Measurements from ENCODE around the gene ARL15. TPM values are rescaled to one million over a fixed set of nuclear protein-coding genes. Genes with fewer than 3 reads are reported as not detected.

ARL15 gene
- polyA plus RNA-seq, 1 of the 3 experiments (the other 2 are of a cell fraction) = 6.4 TPM

- H3F3A ChIP-seq (replicated peaks; ENCODE audit: insufficient read depth) = peaks cover 3% of the 10 kb centered on the region
- TF ChIP-seq, protein P1, sequence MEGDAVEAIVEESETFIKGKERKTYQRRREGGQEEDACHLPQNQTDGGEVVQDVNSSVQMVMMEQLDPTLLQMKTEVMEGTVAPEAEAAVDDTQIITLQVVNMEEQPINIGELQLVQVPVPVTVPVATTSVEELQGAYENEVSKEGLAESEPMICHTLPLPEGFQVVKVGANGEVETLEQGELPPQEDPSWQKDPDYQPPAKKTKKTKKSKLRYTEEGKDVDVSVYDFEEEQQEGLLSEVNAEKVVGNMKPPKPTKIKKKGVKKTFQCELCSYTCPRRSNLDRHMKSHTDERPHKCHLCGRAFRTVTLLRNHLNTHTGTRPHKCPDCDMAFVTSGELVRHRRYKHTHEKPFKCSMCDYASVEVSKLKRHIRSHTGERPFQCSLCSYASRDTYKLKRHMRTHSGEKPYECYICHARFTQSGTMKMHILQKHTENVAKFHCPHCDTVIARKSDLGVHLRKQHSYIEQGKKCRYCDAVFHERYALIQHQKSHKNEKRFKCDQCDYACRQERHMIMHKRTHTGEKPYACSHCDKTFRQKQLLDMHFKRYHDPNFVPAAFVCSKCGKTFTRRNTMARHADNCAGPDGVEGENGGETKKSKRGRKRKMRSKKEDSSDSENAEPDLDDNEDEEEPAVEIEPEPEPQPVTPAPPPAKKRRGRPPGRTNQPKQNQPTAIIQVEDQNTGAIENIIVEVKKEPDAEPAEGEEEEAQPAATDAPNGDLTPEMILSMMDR (IDR thresholded peaks at IDR 0.05) = peak; percentile 74
- TF ChIP-seq PBX3 (IDR thresholded peaks at IDR 0.05) (no peak), EZH2phosphoT487 (IDR thresholded peaks at IDR 0.05; ENCODE audit: borderline replicate concordance, low read depth) (no peak), RAD21 (IDR thresholded peaks at IDR 0.05; ENCODE audit: low read length) (peak; percentile 63)
- H3K9ac ChIP-seq = no peak overlapping the region
- H3K36me3 ChIP-seq (replicated peaks in 1 of 2; ENCODE audit: control insufficient read depth in 1 of 2, insufficient read depth in 2 of 2, low read length in 1 of 2) = no peaks in the 10 kb centered on the region
- peak; percentile 11 for DNase-seq
- ChIA-PET POLR2A (no interaction called here), CTCF (interaction anchor here (0.8 to 2.8 kb wide), 29 partner anchors 9 to 1111 kb away, joined by 3 to 13 read pairs (median 4); partner anchors contain the start of gene FST)
- H3K27me3 ChIP-seq (ENCODE audit: insufficient read depth) = no peaks in the 10 kb centered on the region
- H3K4me1 ChIP-seq (ENCODE audit: control insufficient read depth in 1 of 2, insufficient read depth in 2 of 2, low read depth in 1 of 2, low read length in 1 of 2) = no peaks in the 10 kb centered on the region; a peak in 1 of 4 replicates
- no peaks in the 10 kb centered on the region for H3K79me2 ChIP-seq (ENCODE audit: insufficient read depth)
- peak overlapping the region; percentile 73; the same call in 1 of the 2 replicates for H3K4me2 ChIP-seq
- H2AFZ ChIP-seq (ENCODE audit: low read depth) = peak overlapping the region; percentile 61
- H3K9me2 ChIP-seq = no peaks in the 10 kb centered on the region
- peak overlapping the region in 1 of 2 experiments; percentile 38; a peak in 1 of 4 replicates for H3K4me3 ChIP-seq (ENCODE audit: low read depth in 2 of 2, low read length in 1 of 2)
- WGBS (ENCODE audit: low lambda C conversion rate) = 55% methylated on average over 2 of the region's 2 CpGs
- no peaks in the 10 kb centered on the region for H4K20me1 ChIP-seq (ENCODE audit: insufficient read depth)
- H3K9me3 ChIP-seq = no peaks in the 10 kb centered on the region
- H3K27ac ChIP-seq (ENCODE audit: low read depth in 2 of 2, low read length in 1 of 2) = no peak overlapping the region
These were observed 76.0 kb downstream of the ARL15 start for GRCh38 chr5:54234304-54234933.

DNA sequence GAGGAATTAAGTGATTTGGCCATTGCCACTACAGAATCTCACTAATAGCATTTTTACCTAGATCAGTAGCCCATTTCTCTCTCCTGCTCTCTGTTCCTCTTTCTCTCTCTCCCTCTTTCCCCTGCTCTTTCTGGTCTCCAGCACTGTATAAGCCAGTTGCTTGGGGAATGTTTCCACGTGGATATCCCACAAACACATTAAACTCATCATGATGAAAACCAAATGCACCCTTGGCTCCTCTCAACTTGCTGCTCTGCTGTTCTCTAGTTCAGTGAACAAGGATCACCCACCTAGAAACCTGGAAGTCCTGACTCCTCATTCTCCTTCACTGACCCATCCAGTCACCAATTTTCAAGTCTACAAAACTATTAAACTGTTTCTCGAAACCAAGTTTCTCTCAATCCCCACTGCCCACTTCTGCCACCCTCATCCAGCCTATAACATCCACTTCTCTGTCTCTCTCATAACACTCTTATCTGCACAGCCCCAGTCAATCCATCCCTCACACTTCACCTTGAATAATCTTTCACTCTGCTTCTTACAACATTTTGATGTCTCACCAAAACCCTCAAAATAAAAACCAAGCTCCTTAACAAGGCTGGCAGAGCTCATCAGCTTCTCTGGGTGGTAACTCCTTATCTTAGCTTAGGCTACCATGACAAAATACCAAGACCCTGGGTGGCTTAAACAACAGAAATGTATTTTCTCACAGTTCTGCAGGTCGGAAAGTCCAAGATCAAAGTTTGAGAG is 79.3 kb downstream of the ARL15 start:
- no peak overlapping the region for H2AFZ ChIP-seq (ENCODE audit: low read depth)
- no peak overlapping the region for H3K9ac ChIP-seq
- H3K4me1 ChIP-seq (ENCODE audit: control insufficient read depth in 1 of 2, insufficient read depth in 2 of 2, low read depth in 1 of 2, low read length in 1 of 2) = no peaks in the 10 kb centered on the region; a peak in 1 of 4 replicates
- no peak for DNase-seq
- H3K4me2 ChIP-seq = no peak overlapping the region
- CTCF ChIA-PET = interaction anchor here (0.6 to 0.9 kb wide), 3 partner anchors 13 to 1061 kb away, joined by 3 read pairs; no protein-coding TSS in a partner anchor
- H3F3A ChIP-seq (replicated peaks; ENCODE audit: insufficient read depth) = peaks cover 3% of the 10 kb centered on the region
- H3K27ac ChIP-seq (ENCODE audit: low read depth in 2 of 2, low read length in 1 of 2) = no peak overlapping the region
- no peaks in the 10 kb centered on the region for H3K36me3 ChIP-seq (replicated peaks in 1 of 2; ENCODE audit: control insufficient read depth in 1 of 2, insufficient read depth in 2 of 2, low read length in 1 of 2)
- no peaks in the 10 kb centered on the region for H4K20me1 ChIP-seq (ENCODE audit: insufficient read depth)
- POLR2A ChIA-PET = no interaction called here
- TF ChIP-seq SMC3 (IDR thresholded peaks at IDR 0.05; ENCODE audit: low read depth, low read length) (no peak), PBX3 (IDR thresholded peaks at IDR 0.05) (no peak), MXI1 (IDR thresholded peaks at IDR 0.05; ENCODE audit: low read depth, low read length) (no peak)
- WGBS (ENCODE audit: low lambda C conversion rate) = 55% methylated on average over 3 of the region's 3 CpGs
- H3K4me3 ChIP-seq (ENCODE audit: low read depth in 2 of 2, low read length in 1 of 2) = no peak overlapping the region
- H3K9me3 ChIP-seq = no peaks in the 10 kb centered on the region
- no peaks in the 10 kb centered on the region for H3K9me2 ChIP-seq
- H3K79me2 ChIP-seq (ENCODE audit: insufficient read depth) = no peaks in the 10 kb centered on the region
- no peaks in the 10 kb centered on the region for H3K27me3 ChIP-seq (ENCODE audit: insufficient read depth)

Data from SK-N-SH (cell line).